ENCODE measurements around the gene ESF1.

The ESF1 gene

DNA sequence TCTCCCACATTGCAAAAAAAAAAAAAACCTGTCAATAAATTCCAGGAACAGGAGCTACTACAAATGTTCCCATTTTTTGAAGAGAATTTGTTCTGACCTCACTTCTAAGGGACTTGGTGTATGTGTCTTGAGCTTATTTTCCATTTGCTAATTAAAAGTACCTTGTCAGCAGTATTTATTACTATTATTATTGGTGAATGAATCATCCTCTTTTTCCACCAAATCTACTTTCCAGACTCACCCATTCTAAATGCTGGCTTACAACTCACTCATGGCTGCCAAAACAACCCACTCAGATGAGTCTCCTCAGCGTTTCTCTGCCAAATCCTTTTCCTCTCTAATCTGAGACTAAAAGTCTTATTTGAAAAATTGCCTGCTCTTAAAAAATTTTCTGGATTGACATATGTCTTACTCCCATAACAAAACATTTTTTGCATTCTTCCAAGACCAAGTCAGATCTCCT lies 112.8 kb downstream of the ESF1 start:
- DNase-seq = no peak

DNA sequence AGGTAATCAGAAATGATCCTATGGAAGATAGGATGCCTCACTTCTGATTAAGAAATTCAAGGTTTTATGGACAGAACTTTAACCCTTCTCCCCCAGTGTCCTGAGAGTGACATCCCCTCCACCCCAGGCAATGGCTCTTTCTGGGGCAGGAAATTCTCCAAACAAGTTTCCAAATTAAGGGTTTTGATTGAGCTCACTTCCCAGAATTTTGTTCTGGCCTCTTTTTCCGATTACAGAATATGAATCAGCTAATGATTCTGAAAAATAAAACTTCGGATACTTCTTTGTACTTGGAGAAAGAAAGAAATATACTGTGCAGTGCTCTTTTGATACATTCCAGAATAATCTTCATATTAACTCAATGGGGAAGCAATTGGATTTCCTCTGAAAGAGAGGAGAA lies 113.2 kb downstream of the ESF1 start:
- no peak for DNase-seq

DNA sequence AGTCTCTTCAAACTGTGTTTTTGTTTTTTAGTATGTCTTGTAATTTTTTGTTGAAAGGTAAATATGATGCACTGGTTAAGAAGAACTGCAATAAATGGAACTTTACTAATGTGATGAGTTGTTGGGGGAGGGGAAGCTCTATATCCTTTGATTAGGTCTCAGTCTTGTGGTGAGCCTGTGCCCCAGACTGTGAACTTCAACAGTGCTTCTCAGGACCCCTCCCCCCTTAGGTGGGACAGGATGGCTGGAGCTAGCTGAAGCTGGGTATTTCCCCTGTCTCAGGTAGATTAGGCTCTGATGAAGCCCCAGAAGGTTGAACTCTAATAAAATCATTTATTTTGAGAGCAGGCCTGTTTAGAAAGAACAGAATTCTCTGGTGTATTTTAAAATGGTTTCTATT lies 114.6 kb downstream of the ESF1 start:
- DNase-seq = no peak

DNA sequence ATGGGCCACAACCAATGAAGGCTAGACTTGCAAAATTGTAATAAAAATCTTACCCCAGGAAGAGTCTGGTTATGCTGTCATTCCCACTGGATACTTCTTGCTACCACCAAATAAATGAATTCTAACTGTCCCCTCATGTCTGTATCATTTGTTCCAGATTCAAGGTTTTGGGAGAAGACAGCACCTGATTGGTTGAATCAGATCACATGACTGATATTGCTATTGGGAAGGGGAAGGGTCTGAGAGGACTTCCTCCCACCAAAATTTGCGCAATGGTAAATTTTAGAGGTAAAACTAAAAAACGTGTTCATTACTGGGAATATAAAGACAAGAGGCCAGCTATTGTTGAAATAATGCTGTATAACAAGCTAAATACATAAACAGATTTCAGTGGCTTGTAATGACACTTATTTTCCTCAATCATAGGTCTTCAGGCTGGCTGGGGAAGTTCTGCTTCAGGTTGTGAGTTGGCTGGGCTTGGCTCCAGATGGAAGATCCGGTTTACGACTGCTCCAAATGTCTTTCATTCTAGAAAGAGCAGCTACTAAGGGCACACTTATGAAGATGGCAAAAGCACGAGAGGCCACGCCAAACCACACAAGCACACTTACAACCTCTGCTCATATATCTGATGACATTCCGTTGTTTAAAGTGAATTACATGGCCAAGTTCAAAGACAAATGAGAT lies 118.9 kb downstream of the ESF1 start:
- DNase-seq = no peak
